D721Med (cell line): ENCODE results near the gene AGRP.

Experiments
- DNase-seq: peaks from one replicate; pipeline ENCODE4 v3.0.0; 2011; ENCODE audit warnings: low spot score; ENCODE audit not compliant: insufficient read length
- FAIRE-seq: peaks from 2 replicates; lab custom pipeline; 2011; peaks lifted over from hg19 to GRCh38; lab: Jason Lieb, UNC
- CTCF ChIP-seq: IDR thresholded peaks from 2 replicates; pipeline ENCODE4 v1.5.1; 2012; ENCODE audit warnings: mild to moderate bottlenecking, control low read depth; ENCODE audit not compliant: insufficient read depth; ENCODE audit errors: missing control alignments

Gene AGRP

DNA sequence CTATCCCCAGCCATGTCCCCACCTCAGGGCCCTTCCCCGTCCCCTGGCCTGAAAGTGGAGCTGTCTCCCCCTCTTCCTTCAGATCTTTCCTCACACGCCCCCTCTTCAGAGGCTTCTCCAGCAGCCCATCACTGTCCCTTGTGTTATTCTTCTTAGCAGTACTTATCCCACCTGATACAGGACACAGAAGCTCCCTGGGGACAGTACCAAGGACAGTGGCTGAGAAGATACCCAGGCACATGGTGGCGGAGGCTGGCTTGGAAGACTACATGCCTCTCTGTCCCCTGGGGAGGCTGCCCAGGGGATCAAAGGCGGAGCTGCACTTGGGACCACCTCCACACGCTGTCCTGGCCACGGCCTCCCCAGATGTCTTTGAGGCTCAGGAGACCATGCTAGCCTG lies 28.5 kb downstream of the AGRP start:
- TF ChIP-seq CTCF: no peak

GRCh38 chr16:67454104-67454503 lies 29.2 kb downstream of the AGRP start:
- DNase-seq: no peak
- TF ChIP-seq CTCF: no peak
- no peak for FAIRE-seq

More for the DNA sequence above, 28.5 kb downstream of the AGRP start:
- DNase-seq (no peak), FAIRE-seq (no peak)

DNA sequence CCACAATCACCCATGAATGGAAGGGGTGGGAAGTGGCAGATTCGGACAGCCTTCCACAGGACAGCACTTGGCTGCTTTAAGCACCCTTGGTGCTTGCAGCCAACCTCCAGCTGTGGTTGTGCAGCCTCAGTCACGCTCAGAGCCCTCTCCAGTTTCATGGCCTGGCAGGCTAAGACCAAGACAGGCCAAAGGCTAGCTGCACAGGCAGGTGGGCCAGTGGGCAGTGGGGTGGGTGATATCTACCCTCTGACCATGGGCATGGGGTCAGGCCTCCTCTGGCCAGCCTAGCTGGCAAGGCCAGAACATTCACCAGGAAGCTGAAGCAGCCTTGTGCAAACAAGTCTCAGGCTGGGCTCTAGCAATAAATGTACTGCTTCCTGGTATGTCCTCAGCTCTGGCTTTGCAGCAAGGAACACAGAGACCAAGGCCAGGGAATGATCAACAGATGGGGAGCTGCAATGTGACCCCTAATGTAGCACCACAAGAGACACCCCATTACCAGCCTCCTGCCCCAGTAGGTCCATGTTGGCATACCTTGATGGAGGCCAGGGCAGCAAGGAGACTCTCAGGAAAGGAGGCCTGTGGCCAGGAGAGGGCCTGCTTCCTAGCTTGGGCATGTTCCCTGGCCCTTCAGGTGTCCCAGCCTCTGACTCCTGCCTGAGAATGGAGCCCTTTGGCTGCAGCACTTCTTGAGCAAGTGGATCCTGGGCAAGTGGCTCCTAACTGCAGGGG lies 31.5 kb downstream of the AGRP start:
- DNase-seq: no peak
- FAIRE-seq: no peak
- TF ChIP-seq CTCF: no peak

DNA sequence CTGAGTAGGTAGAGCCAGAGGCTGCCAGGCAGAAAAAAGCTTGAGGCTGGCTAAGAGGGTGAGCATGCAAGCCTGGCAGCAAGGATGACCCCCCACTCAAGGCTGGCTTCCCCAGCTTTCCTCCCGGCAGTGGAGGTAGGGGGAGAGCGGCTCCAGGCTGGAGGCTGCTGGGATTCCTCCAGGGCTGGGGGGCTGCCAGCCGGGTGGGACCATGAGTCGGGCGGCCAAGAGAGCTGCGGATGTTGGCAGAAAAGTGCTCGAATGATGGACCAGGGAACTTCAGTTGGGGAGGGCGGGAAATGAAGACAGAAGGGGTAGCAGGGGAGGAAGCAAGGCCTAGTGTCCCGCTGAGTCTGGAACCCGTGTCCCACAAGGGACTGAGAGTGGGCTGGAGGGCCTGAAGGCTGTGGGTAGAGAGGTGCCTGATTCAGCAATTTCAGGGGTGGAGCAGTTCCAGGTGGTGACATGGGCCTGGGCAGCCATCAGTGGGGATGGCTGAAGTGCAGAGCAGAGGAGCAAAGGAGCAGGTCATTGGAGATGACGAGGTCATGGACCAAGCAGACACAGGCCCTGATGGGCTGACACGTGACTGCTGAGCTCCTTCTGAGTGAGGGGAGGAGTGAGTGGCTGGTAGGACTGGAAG lies 32.2 kb downstream of the AGRP start:
- no peak for TF ChIP-seq CTCF
- FAIRE-seq (no peak), DNase-seq (no peak)

- DNase-seq: no peak
- no peak for FAIRE-seq
- no peak for TF ChIP-seq CTCF
Measured at GRCh38 chr16:67449739-67450138, 33.6 kb downstream of the AGRP start.

GRCh38 chr16:67449336-67449735 lies 34.0 kb downstream of the AGRP start:
- TF ChIP-seq CTCF: no peak
- DNase-seq (no peak), FAIRE-seq (no peak)

GRCh38 chr16:67448580-67448979 lies 34.8 kb downstream of the AGRP start:
- FAIRE-seq: no peak
- TF ChIP-seq CTCF: no peak

More at GRCh38 chr16:67448580-67448979, 34.8 kb downstream of the AGRP start:
- DNase-seq: no peak
